NCI-H460 (cell line): ENCODE data around the gene ZNHIT6. TPM values are rescaled to one million over a fixed set of nuclear protein-coding genes. Genes with fewer than 3 reads are reported as not detected.

Experiments
- DNase-seq: peaks from one replicate; pipeline ENCODE4 v3.0.0-alpha.2; 2016; ENCODE audit warnings: low read depth; ENCODE audit errors: extremely low read depth
- total RNA-seq: library from RNA; depleted of rRNA; stranded (reverse); fragments of >200 nt; shearing (Covaris generic); gene quantifications from 2 replicates; pipeline ENCODE4 v1.2.3, GENCODE V29; 2014

Gene ZNHIT6
- total RNA-seq, 1 experiment from 2014 or later = 16.6 TPM

- no peak for DNase-seq
Measured at GRCh38 chr1:85623061-85623471, 85.2 kb downstream of the ZNHIT6 start.

GRCh38 chr1:85621430-85621829 lies 86.8 kb downstream of the ZNHIT6 start:
- DNase-seq = no peak

GRCh38 chr1:85617633-85618100 lies 90.6 kb downstream of the ZNHIT6 start:
- no peak for DNase-seq

- no peak for DNase-seq
Measured at GRCh38 chr1:85616736-85617135, 91.5 kb downstream of the ZNHIT6 start.

GRCh38 chr1:85616364-85616705 lies 91.9 kb downstream of the ZNHIT6 start:
- DNase-seq = no peak

- DNase-seq = no peak
Measured at GRCh38 chr1:85615586-85616363, 92.5 kb downstream of the ZNHIT6 start.

- peak; percentile 31 for DNase-seq
Measured at GRCh38 chr1:85612704-85613361, 95.4 kb downstream of the ZNHIT6 start.

GRCh38 chr1:85611856-85612255 lies 96.4 kb downstream of the ZNHIT6 start:
- DNase-seq = no peak

GRCh38 chr1:85611425-85611824 lies 96.8 kb downstream of the ZNHIT6 start:
- DNase-seq = no peak

- no peak for DNase-seq
Measured at GRCh38 chr1:85609976-85610375, 98.3 kb downstream of the ZNHIT6 start.

GRCh38 chr1:85608851-85609250 lies 99.4 kb downstream of the ZNHIT6 start:
- no peak for DNase-seq

- DNase-seq = no peak
Measured at GRCh38 chr1:85607921-85608265, 100.3 kb downstream of the ZNHIT6 start.

GRCh38 chr1:85607126-85607920 lies 100.9 kb downstream of the ZNHIT6 start:
- DNase-seq = peak; percentile 47

GRCh38 chr1:85606414-85606800 lies 101.8 kb downstream of the ZNHIT6 start:
- DNase-seq = no peak

- no peak for DNase-seq
Measured at GRCh38 chr1:85605484-85606413, 102.5 kb downstream of the ZNHIT6 start.

GRCh38 chr1:85604298-85604997 lies 103.8 kb downstream of the ZNHIT6 start:
- no peak for DNase-seq

- no peak for DNase-seq
Measured at GRCh38 chr1:85603086-85603880, 105.0 kb downstream of the ZNHIT6 start.

- no peak for DNase-seq
Measured at GRCh38 chr1:85602571-85602970, 105.7 kb downstream of the ZNHIT6 start.

- no peak for DNase-seq
Measured at GRCh38 chr1:85601901-85602300, 106.3 kb downstream of the ZNHIT6 start.
